CD4-positive, alpha-beta T cell treated with Interleukin-1 beta for 1 hour (primary cell): Measurements from ENCODE around the gene RBPJL.

ENCODE experiments used
- DNase-seq, 2 donors: peaks; one replicate each; pipeline ENCODE4 v3.0.0-alpha.2; 2020 to 2022

Gene RBPJL

GRCh38 chr20:45320948-45321595, 14.4 kb downstream of the RBPJL start:
- peak; percentile 35 to 62 for DNase-seq

GRCh38 chr20:45322952-45323383, 16.3 kb downstream of the RBPJL start:
- DNase-seq = peak; percentile 22 to 45

- DNase-seq = no peak
Measured at GRCh38 chr20:45323731-45324130, 17.1 kb downstream of the RBPJL start.

GRCh38 chr20:45325371-45325770, 18.7 kb downstream of the RBPJL start:
- no peak for DNase-seq

GRCh38 chr20:45328451-45328850, 21.8 kb downstream of the RBPJL start:
- no peak for DNase-seq

- DNase-seq = no peak
Measured at GRCh38 chr20:45329497-45330319, 23.1 kb downstream of the RBPJL start.

GRCh38 chr20:45330476-45330875, 23.8 kb downstream of the RBPJL start:
- no peak for DNase-seq

GRCh38 chr20:45336530-45337366, 30.1 kb downstream of the RBPJL start:
- no peak for DNase-seq

- DNase-seq = no peak
Measured at GRCh38 chr20:45337367-45338120, 30.9 kb downstream of the RBPJL start.

GRCh38 chr20:45338121-45339030, 31.7 kb downstream of the RBPJL start:
- DNase-seq = no peak

- no peak for DNase-seq
Measured at GRCh38 chr20:45339084-45339483, 32.4 kb downstream of the RBPJL start.

- DNase-seq = no peak
Measured at GRCh38 chr20:45339799-45340198, 33.2 kb downstream of the RBPJL start.

- DNase-seq = no peak
Measured at GRCh38 chr20:45340236-45340847, 33.7 kb downstream of the RBPJL start.

GRCh38 chr20:45340951-45341350, 34.3 kb downstream of the RBPJL start:
- no peak for DNase-seq

GRCh38 chr20:45341579-45341938, 34.9 kb downstream of the RBPJL start:
- no peak for DNase-seq

GRCh38 chr20:45341939-45342854, 35.6 kb downstream of the RBPJL start:
- DNase-seq = no peak

GRCh38 chr20:45342855-45343531, 36.4 kb downstream of the RBPJL start:
- DNase-seq = no peak

- DNase-seq = no peak
Measured at GRCh38 chr20:45343532-45344167, 37.0 kb downstream of the RBPJL start.
